ENCODE results near the gene BHLHE41. TPM values are rescaled to one million over a fixed set of nuclear protein-coding genes. Genes with fewer than 3 reads are reported as not detected.

Gene BHLHE41
- total and polyA plus RNA-seq, 8 donors: 0.29 to 4.7 (median 1.8) TPM; not detected in 1

GRCh38 chr12:26119391-26119989 lies 5.3 kb downstream of the BHLHE41 start:
- Histone ChIP-seq H3K27me3 (peaks cover 0 to 34% (median 14%) of the 10 kb centered on the region in 3 donors), H3K27ac (peak overlapping the region in 4 of 5 donors; percentile 11 to 97 (median 28)), H3K4me3 (no peak overlapping the region), H3K4me1 (peaks cover 9 to 64% (median 46%) of the 10 kb centered on the region in 4 donors), H3K36me3 (no peaks in the 10 kb centered on the region), H3K9me3 (no peaks in the 10 kb centered on the region)
- intact Hi-C loops (cut with DNase I; ENCODE audit: low total_unique reads): no loop called here
- WGBS, 5 donors: 17 to 31% (median 23%) methylated on average over 2 of the region's 2 CpGs
- TF ChIP-seq CTCF (IDR thresholded peaks at IDR 0.05) (peak in 4 of 7 experiments; percentile 24 to 48 (median 41)), POLR2A (IDR thresholded peaks at IDR 0.05) (no peak)
- DNase-seq: peak in 1 of 2 donors; percentile 79

- TF ChIP-seq POLR2AphosphoS5 (IDR thresholded peaks at IDR 0.05): no peak
- TF ChIP-seq POLR2A (IDR thresholded peaks at IDR 0.05): no peak
- TF ChIP-seq EP300 (IDR thresholded peaks at IDR 0.05): no peak
- no peak for TF ChIP-seq CTCF (IDR thresholded peaks at IDR 0.05)
- no peak overlapping the region for H3K4me3 ChIP-seq
- WGBS, 5 donors: 68 to 85% (median 74%) methylated on average over 4 of the region's 4 CpGs
- peak overlapping the region in 2 of 5 donors; percentile 3 to 48 for H3K27ac ChIP-seq
- H3K9me3 ChIP-seq: no peaks in the 10 kb centered on the region
- H3K36me3 ChIP-seq: no peaks in the 10 kb centered on the region
- H3K4me1 ChIP-seq: peaks cover 8 to 59% (median 40%) of the 10 kb centered on the region in 4 donors
- H3K27me3 ChIP-seq: peaks cover 0 to 23% (median 14%) of the 10 kb centered on the region in 3 donors
- intact Hi-C loops (cut with DNase I; ENCODE audit: low total_unique reads): no loop called here
- DNase-seq: no peak
These were observed 6.5 kb downstream of the BHLHE41 start for GRCh38 chr12:26118308-26118707.

- no peaks in the 10 kb centered on the region for H3K9me3 ChIP-seq
- WGBS, 5 donors: 35 to 51% (median 49%) methylated on average over 6 of the region's 6 CpGs
- peak overlapping the region in 2 of 5 donors; percentile 38 to 95 for H3K27ac ChIP-seq
- no peak for TF ChIP-seq POLR2AphosphoS5 (IDR thresholded peaks at IDR 0.05)
- no peak for TF ChIP-seq EP300 (IDR thresholded peaks at IDR 0.05)
- no peak for DNase-seq
- H3K36me3 ChIP-seq: no peaks in the 10 kb centered on the region
- H3K27me3 ChIP-seq: peaks cover 0 to 13% (median 6%) of the 10 kb centered on the region in 3 donors
- peaks cover 9 to 57% (median 36%) of the 10 kb centered on the region in 4 donors for H3K4me1 ChIP-seq
- H3K4me3 ChIP-seq: no peak overlapping the region
- intact Hi-C loops (cut with DNase I; ENCODE audit: low total_unique reads): no loop called here
These were observed 7.8 kb downstream of the BHLHE41 start for GRCh38 chr12:26116829-26117715.

GRCh38 chr12:26114720-26115401 lies 10.0 kb downstream of the BHLHE41 start:
- DNase-seq: no peak
- H3K36me3 ChIP-seq: no peaks in the 10 kb centered on the region
- 22 to 39% (median 31%) methylated on average over 13 of the region's 13 CpGs for WGBS, 5 donors
- no peaks in the 10 kb centered on the region for H3K27me3 ChIP-seq
- H3K4me3 ChIP-seq: peak overlapping the region; percentile 43 to 58 (median 52)
- intact Hi-C loops (cut with DNase I; ENCODE audit: low total_unique reads): no loop called here
- TF ChIP-seq CTCF (IDR thresholded peaks at IDR 0.05) (no peak), POLR2A (IDR thresholded peaks at IDR 0.05) (no peak), EP300 (IDR thresholded peaks at IDR 0.05) (no peak), POLR2AphosphoS5 (IDR thresholded peaks at IDR 0.05) (no peak)
- peaks cover 9 to 42% (median 25%) of the 10 kb centered on the region in 4 donors for H3K4me1 ChIP-seq
- peak overlapping the region; percentile 92 to 95 (median 95) for H3K27ac ChIP-seq
- H3K9me3 ChIP-seq: no peaks in the 10 kb centered on the region

Measured in stomach (tissue), 9 donors.